Hematopoietic multipotent progenitor cell (in vitro differentiated cells): ENCODE data around the gene SPRED3. TPM values are rescaled to one million over a fixed set of nuclear protein-coding genes. Genes with fewer than 3 reads are reported as not detected.
"Not testable (repeated sequence)": the region's sequence is repeated elsewhere in the genome, so short reads cannot be mapped to it uniquely, and the experiment has no call there.

Source experiments
- DNase-seq, 3 donors: peaks; one replicate each; pipeline ENCODE4 v3.0.0-alpha.2; 2011 to 2015; ENCODE audit warnings: low read depth in 2 of 3, low spot score in 2 of 3
- total RNA-seq: library from RNA; depleted of rRNA; stranded (reverse); fragments of >200 nt; gene quantifications from one replicate; pipeline ENCODE4 v1.2.3, GENCODE V29; 2012

The SPRED3 gene
- total RNA-seq = under 0.01 TPM

- no peak for DNase-seq
Measured at GRCh38 chr19:38388349-38389100, at the start of gene SPRED3. SPRED3 (plus strand) TSS chr19:38388697; CDS start chr19:38390303, 1,606 bp downstream.

GRCh38 chr19:38339011-38339410 lies 49.5 kb upstream of the SPRED3 start:
- DNase-seq = not testable (repeated sequence)

GRCh38 chr19:38340927-38341326 lies 47.6 kb upstream of the SPRED3 start:
- DNase-seq = no peak

- DNase-seq = no peak
Measured at GRCh38 chr19:38346837-38347236, 41.7 kb upstream of the SPRED3 start.

- no peak for DNase-seq
Measured at GRCh38 chr19:38350883-38351282, 37.6 kb upstream of the SPRED3 start.

GRCh38 chr19:38351865-38352395 lies 36.6 kb upstream of the SPRED3 start:
- DNase-seq = no peak

GRCh38 chr19:38352611-38353010 lies 35.9 kb upstream of the SPRED3 start:
- no peak for DNase-seq

GRCh38 chr19:38355728-38356725 lies 32.5 kb upstream of the SPRED3 start:
- no peak for DNase-seq

GRCh38 chr19:38358071-38358470 lies 30.4 kb upstream of the SPRED3 start:
- DNase-seq = no peak

GRCh38 chr19:38359242-38360021 lies 29.1 kb upstream of the SPRED3 start:
- DNase-seq = no peak

- DNase-seq = no peak
Measured at GRCh38 chr19:38360351-38360750, 28.1 kb upstream of the SPRED3 start.

- DNase-seq = no peak
Measured at GRCh38 chr19:38360839-38361631, 27.5 kb upstream of the SPRED3 start.

- peak in 2 of 3 donors; percentile 90 to 93 for DNase-seq
Measured at GRCh38 chr19:38361633-38362075, 26.8 kb upstream of the SPRED3 start.

GRCh38 chr19:38362076-38362945 lies 26.2 kb upstream of the SPRED3 start:
- peak in 2 of 3 donors; percentile 85 to 89 for DNase-seq

- not testable (repeated sequence) for DNase-seq
Measured at GRCh38 chr19:38362946-38363688, 25.4 kb upstream of the SPRED3 start.

GRCh38 chr19:38367041-38367440 lies 21.5 kb upstream of the SPRED3 start:
- DNase-seq = no peak

GRCh38 chr19:38369584-38369983 lies 18.9 kb upstream of the SPRED3 start:
- no peak for DNase-seq

GRCh38 chr19:38370299-38370698 lies 18.2 kb upstream of the SPRED3 start:
- DNase-seq = no peak
